ENCODE measurements around the gene BAIAP2.

BAIAP2 gene

GRCh38 chr17:81156866-81157805 lies 122.2 kb downstream of the BAIAP2 start:
- DNase-seq (ENCODE audit: low read depth in 2 of 2, low spot score in 1 of 2), result no peak

GRCh38 chr17:81157848-81158687 lies 123.1 kb downstream of the BAIAP2 start:
- DNase-seq (ENCODE audit: low read depth in 2 of 2, low spot score in 1 of 2), result no peak

GRCh38 chr17:81158688-81159590 lies 124.0 kb downstream of the BAIAP2 start:
- no peak for DNase-seq (ENCODE audit: low read depth in 2 of 2, low spot score in 1 of 2)

- no peak for DNase-seq (ENCODE audit: low read depth in 2 of 2, low spot score in 1 of 2)
Observed at GRCh38 chr17:81159611-81160265, 124.8 kb downstream of the BAIAP2 start.

GRCh38 chr17:81160306-81160705 lies 125.4 kb downstream of the BAIAP2 start:
- DNase-seq (ENCODE audit: low read depth in 2 of 2, low spot score in 1 of 2), result no peak

- no peak for DNase-seq (ENCODE audit: low read depth in 2 of 2, low spot score in 1 of 2)
Observed at GRCh38 chr17:81160747-81161453, 125.9 kb downstream of the BAIAP2 start.

GRCh38 chr17:81161536-81161935 lies 126.6 kb downstream of the BAIAP2 start:
- no peak for DNase-seq (ENCODE audit: low read depth in 2 of 2, low spot score in 1 of 2)

- no peak for DNase-seq (ENCODE audit: low read depth in 2 of 2, low spot score in 1 of 2)
Observed at GRCh38 chr17:81161972-81162371, 127.0 kb downstream of the BAIAP2 start.

- no peak for DNase-seq (ENCODE audit: low read depth in 2 of 2, low spot score in 1 of 2)
Observed at GRCh38 chr17:81162491-81162890, 127.5 kb downstream of the BAIAP2 start.

- DNase-seq (ENCODE audit: low read depth in 2 of 2, low spot score in 1 of 2), result no peak
Observed at GRCh38 chr17:81163051-81163695, 128.2 kb downstream of the BAIAP2 start.

- DNase-seq (ENCODE audit: low read depth in 2 of 2, low spot score in 1 of 2), result no peak
Observed at GRCh38 chr17:81163703-81164370, 128.9 kb downstream of the BAIAP2 start.

- no peak for DNase-seq (ENCODE audit: low read depth in 2 of 2, low spot score in 1 of 2)
Observed at GRCh38 chr17:81164371-81165245, 129.7 kb downstream of the BAIAP2 start.

- DNase-seq (ENCODE audit: low read depth in 2 of 2, low spot score in 1 of 2), result no peak
Observed at GRCh38 chr17:81165246-81166032, 130.5 kb downstream of the BAIAP2 start, which contains the start of gene PVALEF. TSS of gene PVALEF (plus strand) at chr17:81165507. CDS start at chr17:81181227, 15,720 bp downstream.

- no peak for DNase-seq (ENCODE audit: low read depth in 2 of 2, low spot score in 1 of 2)
Observed at GRCh38 chr17:81166033-81166492, 131.1 kb downstream of the BAIAP2 start, which contains the start of gene AATK. TSS of gene AATK (minus strand) at chr17:81166221. CDS start at chr17:81165992, 229 bp downstream.

All from stimulated activated CD8-positive, alpha-beta memory T cell treated with anti-CD3 and anti-CD28 coated beads, Interleukin-4, amount 100 ng/mL, for 4 hours (primary cell).